GM12891 (cell line): ENCODE measurements around the gene ATG13.

Experiments used
- DNase-seq: peaks from one replicate; pipeline ENCODE4 v3.0.0; 2011; ENCODE audit warnings: low spot score; ENCODE audit not compliant: insufficient read length
- FAIRE-seq: peaks from 2 replicates; lab custom pipeline; 2011; peaks lifted over from hg19 to GRCh38; lab: Jason Lieb, UNC
- PAX5 ChIP-seq: IDR thresholded peaks from 2 replicates; pipeline ENCODE4 v1.6.1; 2011; ENCODE audit warnings: low read length, moderate library complexity, mild to moderate bottlenecking; ENCODE audit not compliant: insufficient read depth, severe bottlenecking
- POLR2A ChIP-seq: IDR thresholded peaks from 2 replicates; pipeline ENCODE4 v1.6.1; 2011; ENCODE audit warnings: low read depth, low read length, control low read depth
- POLR2AphosphoS5 ChIP-seq: IDR thresholded peaks from 2 replicates; pipeline ENCODE4 v1.6.1; 2011; ENCODE audit warnings: low read depth, low read length, control low read depth
- POU2F2 ChIP-seq: IDR thresholded peaks from 2 replicates; pipeline ENCODE4 v1.6.1; 2011; ENCODE audit warnings: low read depth, mild to moderate bottlenecking, control low read depth, low read length, moderate library complexity
- SPI1 ChIP-seq: IDR thresholded peaks from 2 replicates; pipeline ENCODE4 v1.6.1; 2011; ENCODE audit warnings: low read depth, low read length, control low read depth
- TAF1 ChIP-seq: IDR thresholded peaks from 2 replicates; pipeline ENCODE4 v1.6.1; 2011; ENCODE audit warnings: low read depth, low read length, control low read depth

Gene ATG13

DNA sequence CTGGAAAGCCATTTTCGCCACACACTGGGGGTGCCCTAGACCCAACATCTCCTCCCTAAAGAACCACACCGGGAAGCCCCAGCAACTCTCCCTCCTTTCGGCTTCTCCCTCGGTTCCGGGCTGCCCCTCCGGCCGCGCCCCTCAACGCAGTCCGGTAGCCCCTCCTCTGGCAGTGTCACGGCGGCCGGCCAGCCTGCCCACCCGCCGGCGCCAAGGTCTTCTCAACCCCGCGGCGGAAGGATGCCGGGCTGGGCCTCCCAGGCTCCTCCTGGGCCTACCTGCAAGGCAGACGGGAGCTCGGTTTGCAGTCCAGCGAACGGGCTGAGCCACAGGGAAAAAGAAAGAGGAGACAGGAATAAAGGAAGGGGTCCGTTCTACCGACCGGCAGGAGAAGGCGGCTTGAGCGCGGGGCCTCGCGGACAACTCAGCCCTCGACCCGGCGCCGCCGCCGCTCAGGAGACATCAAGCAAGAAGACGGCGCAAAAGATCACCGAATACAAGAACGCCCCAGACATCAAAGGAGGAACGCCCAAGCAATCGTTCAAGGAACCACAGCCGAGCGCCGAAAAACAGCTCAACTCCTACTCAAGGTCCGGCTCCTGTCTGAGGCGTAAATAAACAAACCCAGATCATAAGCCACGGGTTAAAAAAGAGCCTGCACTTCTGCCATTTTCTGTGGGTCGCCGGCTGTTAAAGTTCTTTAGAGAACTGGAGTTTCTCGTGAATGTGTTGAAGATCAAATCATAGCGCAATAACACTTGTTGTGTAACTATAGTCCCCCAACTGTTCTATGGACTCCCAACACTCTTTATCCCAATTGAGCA lies 23.6 kb upstream of the ATG13 start, which contains the start of gene AMBRA1:
Gene AMBRA1, minus strand, starts transcription at position 474 of the 824 bp plus-strand sequence. CDS start 45,643 bp downstream, outside the sequence.
- FAIRE-seq (peak; percentile 77), DNase-seq (peak; percentile 67)
- TF ChIP-seq PAX5 (peak; percentile 5), POU2F2 (peak; percentile 58; the same call in 1 of the 2 replicates), SPI1 (0 out of 2 replicates have a peak, but pooled peaks have one; percentile 5), POLR2A (peak; percentile 61; the same call in 1 of the 2 replicates), TAF1 (peak; percentile 78), POLR2AphosphoS5 (peak; percentile 71; the same call in 1 of the 2 replicates)

DNA sequence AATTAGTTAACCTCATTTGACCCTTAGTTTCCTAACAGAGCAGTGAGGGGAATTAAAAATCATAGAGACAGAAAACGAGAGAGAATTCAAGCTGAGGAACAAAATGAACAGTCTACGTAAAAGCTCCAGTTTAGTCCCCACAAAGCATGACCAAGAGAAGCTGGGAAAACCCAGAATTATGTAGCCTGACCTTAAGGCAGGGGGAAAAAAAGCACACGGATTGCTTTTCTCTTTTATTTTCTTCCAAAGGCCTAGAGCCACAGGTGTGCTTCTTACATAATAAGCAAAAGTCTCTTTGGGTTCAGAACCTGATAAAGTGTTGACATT lies 23.0 kb upstream of the ATG13 start:
- FAIRE-seq (no peak), DNase-seq (no peak)
- TF ChIP-seq POU2F2 (no peak), POLR2AphosphoS5 (no peak), TAF1 (no peak), SPI1 (no peak), POLR2A (no peak), PAX5 (no peak)

DNA sequence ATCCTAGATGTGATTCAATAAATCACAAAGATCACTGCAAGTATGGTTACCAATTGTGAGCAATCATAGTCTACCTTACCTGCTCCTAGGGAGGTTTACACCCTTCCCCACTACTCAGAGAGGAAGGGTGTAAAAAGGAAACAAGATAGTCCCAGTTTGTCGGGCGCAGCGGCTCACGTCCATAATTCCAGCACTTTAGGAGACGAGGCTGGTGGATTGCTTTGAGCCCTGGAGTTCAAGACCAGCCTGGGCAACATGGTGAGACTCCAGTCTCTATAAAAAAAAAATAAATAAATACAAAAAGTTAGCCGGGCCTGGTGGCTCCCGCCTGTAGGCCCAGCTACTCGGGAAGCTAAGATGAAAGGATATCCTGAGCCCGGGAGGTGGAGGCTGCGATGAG lies 22.6 kb upstream of the ATG13 start:
- TF ChIP-seq POLR2A (no peak), PAX5 (no peak), SPI1 (no peak), POU2F2 (no peak), POLR2AphosphoS5 (no peak), TAF1 (no peak)
- no peak for DNase-seq
- FAIRE-seq = no peak

DNA sequence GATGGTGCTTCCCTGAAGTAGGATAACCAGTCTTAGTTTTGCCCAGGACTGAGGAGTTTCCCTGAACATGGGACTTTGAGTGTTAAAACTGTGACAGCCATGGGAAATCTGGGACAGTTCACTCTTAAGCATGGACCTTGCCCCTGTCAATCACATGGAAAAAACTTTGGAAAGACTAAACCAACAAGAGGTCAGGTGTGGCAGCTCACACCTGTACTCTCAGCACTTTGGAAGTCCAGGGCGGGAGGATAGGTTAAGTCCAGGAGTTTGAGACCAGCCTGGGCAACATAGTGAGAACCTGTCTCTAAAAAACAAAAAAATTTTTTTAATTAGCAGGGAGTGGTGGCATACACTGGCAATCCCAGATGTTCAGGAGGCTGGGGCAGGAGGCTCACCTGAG lies 20.2 kb upstream of the ATG13 start:
- DNase-seq (no peak), FAIRE-seq (no peak)
- TF ChIP-seq TAF1 (no peak), SPI1 (no peak), PAX5 (no peak), POU2F2 (no peak)

DNA sequence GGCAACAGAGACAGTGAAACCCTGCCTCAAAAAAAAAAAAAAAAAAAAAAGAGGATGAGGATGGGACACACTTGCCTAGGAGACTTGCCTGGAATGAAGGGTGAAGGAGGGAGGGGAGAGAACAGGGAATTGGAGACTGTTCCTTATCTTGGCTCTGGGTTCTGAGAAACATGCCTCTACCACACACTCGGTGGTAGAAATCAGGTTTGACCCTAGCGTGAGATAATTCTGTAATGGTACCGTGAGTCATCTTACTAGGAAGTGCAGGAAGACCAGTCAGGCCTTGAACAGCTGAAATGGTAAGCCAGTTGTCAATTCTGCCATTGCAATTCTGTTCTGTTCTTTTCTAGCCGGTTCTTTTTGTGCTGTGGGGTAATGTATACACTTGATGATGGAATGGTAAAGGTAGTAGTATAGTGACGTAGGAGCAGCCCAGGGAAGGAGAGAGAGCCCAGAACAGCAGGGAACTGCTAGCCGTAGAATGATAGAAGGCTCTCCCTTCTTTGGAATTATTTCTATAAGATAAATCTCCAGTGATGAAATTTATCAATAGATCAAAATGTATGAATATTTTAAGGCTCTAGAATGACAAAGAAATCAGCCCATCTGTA lies 19.6 kb upstream of the ATG13 start:
- no peak for DNase-seq
- FAIRE-seq = no peak
- TF ChIP-seq POLR2AphosphoS5 (no peak), POU2F2 (no peak), SPI1 (no peak), POLR2A (no peak), PAX5 (no peak), TAF1 (no peak)

DNA sequence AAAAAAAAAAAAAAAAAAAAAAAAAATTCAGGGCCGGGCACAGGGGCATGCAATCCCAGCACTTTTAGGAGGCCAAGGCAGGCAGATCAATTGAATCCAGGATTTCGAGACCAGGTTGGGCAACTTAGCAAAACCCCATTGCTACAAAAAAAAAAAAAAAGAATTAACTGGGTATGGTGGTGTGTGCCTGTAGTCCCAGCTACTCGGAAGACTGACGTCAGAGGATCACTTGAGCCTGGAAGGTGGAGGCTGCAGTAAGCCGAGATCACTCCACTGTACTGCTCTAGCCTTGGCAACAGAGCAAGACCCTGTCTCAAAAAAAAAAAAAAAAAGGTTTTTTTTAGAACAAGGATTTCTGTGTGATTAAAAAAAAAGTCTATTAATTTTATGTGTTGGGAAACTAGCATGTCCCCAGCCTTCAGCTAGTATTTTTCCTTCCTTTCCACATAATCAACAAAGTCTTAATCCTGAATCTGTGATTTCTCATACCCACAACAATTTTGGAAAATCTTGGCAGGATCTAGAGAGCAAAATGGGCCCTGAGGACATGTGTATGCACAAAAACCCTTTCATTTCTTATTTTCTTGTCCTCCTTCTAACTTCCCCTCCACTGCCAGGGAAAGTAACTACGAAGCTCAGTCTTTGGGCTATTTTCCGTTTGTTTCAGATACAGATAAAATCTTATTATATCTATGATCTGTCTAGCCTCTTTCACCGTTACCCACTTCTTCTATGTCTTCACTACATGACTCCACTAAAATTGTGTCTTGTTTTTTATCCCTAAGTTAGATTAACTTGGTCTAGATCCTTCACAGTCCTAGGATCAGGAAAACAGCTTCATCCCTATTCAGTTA lies 17.8 kb upstream of the ATG13 start:
- TF ChIP-seq POLR2A = no peak
- TF ChIP-seq POU2F2 = no peak
- no peak for TF ChIP-seq POLR2AphosphoS5
- TF ChIP-seq PAX5 = no peak
- no peak for TF ChIP-seq TAF1
- no peak for TF ChIP-seq SPI1
- DNase-seq = no peak
- FAIRE-seq = no peak

DNA sequence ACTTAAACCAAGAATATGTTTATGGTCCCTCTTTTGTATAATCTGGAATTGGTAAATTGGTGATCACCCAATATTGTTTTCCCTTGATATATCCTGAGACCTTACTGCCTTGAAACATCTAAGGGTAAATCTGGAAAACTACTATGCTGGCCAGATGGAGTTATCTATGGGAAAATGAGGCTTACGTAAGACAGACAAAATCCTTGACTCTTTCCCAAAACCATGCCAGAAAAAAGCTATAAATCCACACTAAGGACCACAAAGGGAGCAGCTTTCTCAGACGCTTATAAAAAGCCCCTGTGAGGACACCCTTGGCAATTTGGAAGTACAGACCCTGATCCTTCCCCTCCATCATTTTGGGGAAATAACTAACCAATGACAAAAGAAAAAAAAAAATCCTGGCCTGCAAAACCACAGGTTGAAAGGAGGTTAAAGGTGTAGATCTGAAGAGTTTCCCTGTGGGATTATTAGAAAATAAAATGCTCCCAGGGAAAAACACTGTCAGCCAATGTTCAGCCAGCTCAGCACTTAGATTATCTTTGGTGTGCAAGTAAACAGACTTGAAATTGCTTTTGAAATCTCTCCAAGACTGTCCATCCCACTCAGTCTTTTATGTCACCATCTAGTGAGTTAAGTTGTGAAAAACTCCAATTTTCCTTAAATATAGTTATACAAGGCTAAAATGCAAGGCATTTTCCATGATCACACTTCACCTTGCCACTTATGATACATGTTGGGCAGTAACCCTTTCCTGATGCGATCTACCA lies 17.0 kb upstream of the ATG13 start:
- FAIRE-seq = no peak

DNA sequence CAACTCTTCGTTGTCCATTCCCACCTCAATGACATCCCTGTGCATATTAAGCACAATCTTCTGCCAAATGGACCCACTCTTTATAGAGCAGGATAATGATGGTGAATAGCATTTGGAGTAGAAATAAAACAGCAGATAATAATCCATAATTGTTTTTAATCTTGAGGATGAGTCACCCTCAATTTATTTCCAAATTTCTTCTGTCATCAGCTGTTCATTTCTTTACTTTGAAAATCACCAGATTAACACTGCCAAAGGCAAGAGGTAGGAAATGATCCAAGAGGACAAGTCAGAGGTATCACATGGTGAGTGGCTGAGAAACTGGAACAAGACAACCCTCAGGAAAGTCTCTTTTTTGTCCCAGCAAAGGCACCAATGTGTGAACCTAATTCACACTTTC lies 16.2 kb upstream of the ATG13 start:
- TF ChIP-seq POLR2AphosphoS5 (no peak), POLR2A (no peak), PAX5 (no peak), POU2F2 (no peak), TAF1 (no peak), SPI1 (no peak)
- no peak for DNase-seq
- FAIRE-seq = no peak

More for the DNA sequence above, 17.0 kb upstream of the ATG13 start:
- DNase-seq = no peak
- TF ChIP-seq PAX5 (no peak), POU2F2 (no peak), POLR2A (no peak), TAF1 (no peak), SPI1 (no peak), POLR2AphosphoS5 (no peak)
